CD4-positive, alpha-beta T cell treated with Interleukin-12 subunit alpha and Interleukin-12 subunit beta, for 1 hour (primary cell): ENCODE data around the gene ADAMTS19.
"Not testable (repeated sequence)": the region's sequence is repeated elsewhere in the genome, so short reads cannot be mapped to it uniquely, and the experiment has no call there.

ENCODE experiments used
- DNase-seq: peaks from one replicate; pipeline ENCODE4 v3.0.0-alpha.2; 2020

ADAMTS19 gene

DNA sequence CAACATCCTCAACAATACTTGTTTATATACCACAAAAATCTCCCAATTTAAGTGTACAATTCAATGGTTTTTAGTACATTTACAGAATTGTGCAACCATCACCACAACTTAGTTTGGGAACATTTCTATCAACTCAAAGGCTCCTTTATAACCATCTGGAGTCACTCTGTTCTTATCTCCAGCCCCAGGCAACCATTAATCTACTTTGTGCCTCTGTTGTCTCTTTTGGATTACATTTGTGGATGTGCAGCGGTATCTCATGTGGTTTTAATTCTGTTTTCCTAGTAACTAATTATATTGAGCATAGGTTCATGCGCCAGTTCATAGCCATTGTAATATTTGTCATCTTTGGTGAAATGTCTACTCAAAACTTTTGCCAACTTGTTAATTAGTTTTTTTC lies 14.4 kb downstream of the ADAMTS19 start:
- no peak for DNase-seq

DNA sequence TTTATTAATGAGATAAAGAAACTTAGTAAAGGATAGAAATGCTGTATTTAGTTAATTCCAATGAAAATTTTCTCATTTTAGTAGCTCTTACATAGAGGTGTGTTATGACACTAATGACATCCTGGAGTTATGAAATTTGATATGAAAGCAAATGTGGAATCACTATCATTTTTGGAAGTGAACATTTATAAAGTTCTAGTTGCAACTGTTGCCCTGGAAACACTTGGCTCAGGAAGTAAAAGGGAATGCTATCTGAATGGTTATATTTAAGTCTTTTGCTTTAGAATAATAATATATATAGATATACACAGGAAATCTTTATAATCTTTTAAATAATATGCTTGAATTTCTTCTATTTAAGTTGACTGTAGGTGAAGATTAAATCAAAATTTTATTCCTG lies 16.7 kb downstream of the ADAMTS19 start:
- no peak for DNase-seq

DNA sequence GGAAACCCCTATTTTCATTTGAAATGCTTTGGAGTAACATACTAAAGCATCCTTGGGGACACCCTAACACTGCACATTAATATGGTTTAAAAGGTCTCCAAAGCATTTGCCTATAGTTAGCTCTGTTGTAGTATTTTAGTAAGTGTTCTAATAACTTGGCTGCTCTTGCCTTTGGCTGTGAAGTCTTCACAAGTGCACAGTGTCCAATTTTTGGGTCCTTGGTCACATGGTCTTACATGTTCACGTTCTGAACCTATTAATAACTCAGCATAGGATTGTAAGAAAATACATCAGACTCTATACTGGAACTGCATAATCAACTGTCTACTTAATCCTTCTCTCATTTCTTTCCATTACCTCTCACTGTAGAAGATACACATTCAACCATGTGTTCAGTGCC lies 17.4 kb downstream of the ADAMTS19 start:
- DNase-seq = no peak

DNA sequence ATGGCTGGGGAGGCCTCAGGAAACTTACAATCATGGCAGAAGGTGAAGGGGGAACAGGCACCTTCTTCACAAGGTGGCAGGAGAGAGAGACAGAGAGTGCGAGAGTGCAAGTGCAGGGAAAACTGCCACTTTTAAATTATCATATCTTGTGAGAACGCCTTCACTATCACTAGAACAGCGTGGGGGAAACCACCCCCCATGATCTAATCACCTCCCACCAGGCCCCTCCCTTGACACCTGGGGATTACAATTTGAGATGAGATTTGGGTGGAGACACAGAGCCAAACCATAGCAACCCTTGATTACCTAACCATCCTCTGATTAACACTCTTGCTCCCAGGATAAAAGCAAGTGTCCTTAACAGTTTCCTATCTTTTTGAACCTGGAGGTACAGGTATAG lies 21.1 kb downstream of the ADAMTS19 start:
- DNase-seq = no peak

DNA sequence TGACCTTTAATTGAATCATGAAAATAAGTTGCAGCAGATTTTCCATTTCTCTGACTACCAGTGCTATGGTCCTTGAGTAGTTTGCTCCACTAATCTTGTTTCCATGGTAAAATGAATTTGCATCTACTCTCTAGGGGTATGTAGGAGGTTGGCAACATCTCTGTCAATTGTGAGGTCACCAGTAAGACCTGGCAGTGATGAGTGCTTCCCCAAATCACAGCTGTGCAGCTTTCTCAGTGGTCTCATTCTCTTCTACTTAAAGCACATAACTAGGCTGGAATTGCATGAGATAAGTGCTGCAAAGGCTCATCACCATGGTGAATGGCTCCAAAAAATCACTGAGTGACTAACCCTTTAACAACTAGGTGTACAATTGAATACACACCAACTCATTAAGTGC lies 36.3 kb downstream of the ADAMTS19 start:
- DNase-seq = no peak

DNA sequence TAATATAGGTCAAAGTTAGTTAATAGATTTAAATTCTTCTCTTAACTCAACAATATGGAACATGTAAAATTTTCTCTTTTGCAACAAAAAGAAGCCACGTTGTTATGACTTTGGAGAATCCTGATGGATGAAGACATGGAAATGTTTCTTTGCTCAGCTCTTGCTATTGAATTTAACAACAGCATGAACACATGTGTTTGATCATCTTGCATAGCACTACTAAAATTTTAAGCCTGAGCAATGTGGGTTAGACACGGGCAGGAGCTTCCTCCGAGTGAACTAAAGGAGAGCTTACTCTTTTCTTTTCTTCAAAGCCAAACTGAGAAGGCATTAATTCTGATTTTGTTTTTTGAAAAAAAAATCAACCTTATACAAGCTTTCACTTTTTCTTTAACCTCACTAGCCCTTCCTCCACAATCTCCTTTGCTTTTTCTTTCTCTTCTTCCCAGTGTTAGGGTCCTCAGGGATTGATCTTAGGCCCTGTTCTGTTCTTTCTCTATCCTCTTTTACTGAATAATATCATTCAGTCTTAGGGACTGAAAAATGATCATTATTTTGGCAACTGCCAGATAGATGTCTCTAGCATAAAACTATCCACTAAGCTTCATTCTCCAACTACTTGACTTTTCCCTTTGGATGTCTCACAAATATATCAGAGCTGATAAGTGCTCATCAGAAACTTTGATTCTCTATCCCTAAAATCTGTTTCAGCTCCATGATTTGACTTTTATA lies 36.9 kb downstream of the ADAMTS19 start:
- DNase-seq = no peak

DNA sequence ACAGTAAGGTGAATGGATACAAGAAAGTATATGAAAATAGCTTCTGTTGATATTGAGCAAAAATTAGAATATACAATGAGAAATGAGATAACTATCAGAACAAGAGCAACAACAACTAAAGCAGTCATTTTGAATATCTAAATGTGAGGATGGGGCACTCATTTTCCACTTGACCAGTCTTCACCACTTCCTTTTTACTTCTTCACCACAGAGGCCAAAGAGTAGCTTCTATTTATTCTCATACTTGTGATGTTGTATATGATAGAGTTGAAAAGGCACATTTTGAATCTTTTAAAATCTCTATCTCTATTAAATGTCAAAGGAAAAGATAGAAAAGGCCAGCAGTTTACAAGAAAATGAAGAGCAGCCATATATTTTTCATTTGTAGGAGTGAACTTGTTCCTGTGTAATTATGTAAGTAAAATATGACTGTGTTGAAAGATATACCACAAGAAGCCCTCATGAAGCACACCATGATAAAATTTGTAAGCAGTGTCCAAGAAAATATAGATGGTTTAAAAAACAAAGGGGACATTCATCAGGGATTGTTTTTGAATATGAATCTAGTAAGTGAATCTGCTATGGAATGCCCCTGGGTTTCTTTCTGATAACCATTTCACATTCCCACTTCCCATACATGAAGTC lies 39.2 kb downstream of the ADAMTS19 start:
- DNase-seq = no peak

DNA sequence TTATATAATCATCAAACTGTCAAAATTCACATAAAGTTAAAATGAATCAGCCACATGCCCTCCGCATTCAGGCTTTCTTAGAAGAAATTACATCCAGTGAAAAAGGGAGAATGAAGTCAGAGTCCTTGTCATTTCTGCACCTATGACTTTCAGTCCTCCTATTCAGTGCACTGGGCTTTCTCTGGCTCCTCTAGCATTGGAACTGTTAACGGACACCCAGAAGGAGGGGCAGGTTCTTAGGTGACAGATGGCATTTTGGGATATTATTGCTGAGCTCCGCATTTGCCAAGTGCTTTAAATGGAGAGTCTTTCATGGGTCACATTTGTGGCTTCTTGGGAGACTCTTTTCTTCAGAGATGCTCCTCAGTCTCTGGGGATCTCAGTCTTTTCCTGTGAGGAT lies 40.0 kb downstream of the ADAMTS19 start:
- DNase-seq = no peak

DNA sequence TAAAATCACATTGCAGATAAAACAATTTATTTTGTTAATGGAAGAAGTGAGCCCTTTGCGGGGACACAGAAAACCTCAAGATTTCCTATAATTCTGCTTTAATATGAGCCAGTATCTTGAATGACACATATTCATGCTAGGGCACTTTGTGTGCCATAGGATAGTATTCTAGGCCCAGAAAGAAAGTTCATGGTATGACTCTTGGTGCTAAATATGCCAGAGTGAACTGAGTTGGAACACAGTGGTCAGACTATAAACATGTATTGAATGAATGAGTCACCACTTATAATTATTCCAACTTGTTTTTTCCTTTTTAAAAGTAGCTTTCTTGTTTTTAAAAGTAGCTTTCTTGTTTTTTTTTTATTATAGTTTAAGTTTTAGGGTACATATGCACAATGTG lies 46.0 kb downstream of the ADAMTS19 start:
- no peak for DNase-seq

DNA sequence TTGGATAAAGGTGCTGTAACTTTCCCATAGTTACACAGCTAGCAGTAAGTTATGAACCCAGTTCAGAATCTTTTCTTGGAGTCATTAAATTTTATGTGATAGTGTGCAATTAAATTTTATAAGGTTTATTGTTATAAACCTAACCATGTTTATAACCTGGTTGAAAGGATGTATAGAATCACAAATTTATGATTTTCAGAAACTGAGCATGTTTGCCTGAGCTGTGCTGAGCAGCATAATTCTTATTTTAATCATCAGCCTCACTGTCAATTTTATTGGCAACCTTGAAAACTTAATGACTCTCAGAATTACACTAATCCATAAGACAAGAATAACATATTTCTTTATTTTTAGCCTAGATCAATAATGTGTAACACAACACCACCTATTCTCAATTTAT lies 46.9 kb downstream of the ADAMTS19 start:
- no peak for DNase-seq

DNA sequence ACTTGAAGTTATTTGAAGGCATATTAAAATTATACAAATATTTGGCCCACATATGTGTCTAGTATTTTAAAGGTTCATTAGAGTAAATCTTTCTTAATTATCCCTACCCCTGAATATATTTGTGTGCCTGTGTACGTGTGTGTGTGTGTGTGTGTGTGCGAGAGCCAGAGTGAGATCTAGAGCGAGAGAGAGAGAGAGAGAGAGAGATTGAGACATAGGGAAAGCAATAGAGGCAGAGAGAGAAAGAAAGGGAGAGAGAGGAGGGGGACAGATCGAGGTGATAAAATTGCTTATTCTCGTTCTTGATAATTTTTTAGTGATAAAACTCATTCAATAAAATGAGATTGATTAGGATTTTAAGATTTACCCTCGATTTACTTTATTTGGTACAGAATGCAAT lies 47.4 kb downstream of the ADAMTS19 start:
- DNase-seq = no peak

DNA sequence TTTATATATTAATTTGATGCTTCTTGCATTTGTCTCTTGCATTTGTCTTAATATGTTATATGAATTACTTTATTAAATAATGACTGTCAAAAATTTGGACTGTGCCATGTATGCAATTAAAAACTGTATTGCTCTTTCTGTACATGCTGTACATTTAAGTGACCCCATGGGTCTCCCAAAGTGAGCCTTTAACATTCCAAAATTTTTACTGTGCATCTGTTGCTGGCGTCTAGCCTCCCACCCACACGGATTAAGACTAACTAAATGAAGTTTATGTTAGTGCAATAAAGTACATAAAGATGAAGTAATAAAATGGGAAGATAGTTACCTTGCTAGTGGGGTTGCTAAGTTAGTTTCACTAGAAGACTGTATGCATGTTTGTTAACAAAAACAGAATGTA lies 48.5 kb downstream of the ADAMTS19 start:
- no peak for DNase-seq

DNA sequence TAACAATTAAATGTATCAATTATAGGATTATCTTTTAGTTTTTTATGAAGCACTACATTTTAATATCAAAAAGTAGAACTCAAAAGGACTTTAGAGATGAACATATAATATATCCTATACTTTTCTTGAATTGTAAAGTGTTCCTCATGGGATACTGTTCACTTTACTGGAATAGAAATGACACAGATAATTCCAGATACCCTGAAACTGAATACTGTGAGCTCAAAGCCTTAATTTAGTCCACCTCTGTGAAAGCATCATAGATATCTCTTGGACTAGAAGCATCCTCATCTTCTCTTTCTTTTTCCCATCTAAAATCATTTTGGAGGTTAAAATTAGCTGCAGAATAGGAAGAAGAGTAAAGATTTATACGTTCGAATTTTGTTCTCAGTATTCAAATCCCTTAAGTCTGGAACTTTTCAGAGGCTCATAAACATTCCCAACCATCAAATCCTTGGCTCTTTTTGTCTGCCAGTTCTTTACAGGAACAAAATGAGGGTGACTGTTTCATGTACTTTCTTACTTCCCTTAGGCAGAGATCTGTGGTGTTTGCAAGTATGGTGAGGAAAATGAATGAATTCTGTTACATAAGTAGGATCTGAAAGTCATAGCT lies 49.4 kb downstream of the ADAMTS19 start:
- DNase-seq = no peak

DNA sequence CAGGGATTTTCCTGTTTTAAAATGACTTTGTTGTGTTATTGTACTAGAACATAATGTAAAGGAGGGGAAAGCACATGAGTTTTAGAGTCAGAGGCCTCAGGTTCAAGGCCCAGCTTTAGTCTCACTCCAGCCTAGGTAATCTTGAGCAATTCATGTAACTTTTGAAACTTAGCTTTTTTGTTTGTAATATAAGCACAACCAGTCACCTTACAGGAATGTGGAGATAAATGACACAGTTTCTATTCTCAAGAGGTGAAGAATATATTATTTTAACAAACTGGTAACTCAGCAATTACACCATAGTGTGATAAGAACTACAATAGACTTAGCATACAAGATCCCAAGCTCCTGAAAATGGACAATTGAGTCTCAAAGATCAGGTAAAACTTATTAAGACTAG lies 51.2 kb downstream of the ADAMTS19 start:
- DNase-seq = no peak

DNA sequence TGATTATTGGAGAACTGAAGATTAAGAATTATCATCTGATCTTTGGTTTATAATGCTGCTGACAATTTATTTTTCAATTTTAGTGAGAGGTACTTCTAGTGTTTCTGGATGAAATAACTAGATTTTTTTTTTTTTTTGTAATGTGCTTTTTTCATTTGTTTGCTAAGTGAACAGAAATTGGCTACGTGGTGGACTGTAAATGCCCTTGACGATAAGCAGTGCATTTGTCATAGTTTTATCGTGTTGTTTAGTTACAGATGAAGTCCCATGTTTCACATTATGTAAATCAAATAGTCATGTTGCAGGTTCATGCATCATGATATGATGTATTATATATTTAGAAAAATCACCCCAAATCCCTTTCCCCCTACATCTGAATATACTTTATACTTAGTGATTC lies 81.0 kb downstream of the ADAMTS19 start:
- no peak for DNase-seq

DNA sequence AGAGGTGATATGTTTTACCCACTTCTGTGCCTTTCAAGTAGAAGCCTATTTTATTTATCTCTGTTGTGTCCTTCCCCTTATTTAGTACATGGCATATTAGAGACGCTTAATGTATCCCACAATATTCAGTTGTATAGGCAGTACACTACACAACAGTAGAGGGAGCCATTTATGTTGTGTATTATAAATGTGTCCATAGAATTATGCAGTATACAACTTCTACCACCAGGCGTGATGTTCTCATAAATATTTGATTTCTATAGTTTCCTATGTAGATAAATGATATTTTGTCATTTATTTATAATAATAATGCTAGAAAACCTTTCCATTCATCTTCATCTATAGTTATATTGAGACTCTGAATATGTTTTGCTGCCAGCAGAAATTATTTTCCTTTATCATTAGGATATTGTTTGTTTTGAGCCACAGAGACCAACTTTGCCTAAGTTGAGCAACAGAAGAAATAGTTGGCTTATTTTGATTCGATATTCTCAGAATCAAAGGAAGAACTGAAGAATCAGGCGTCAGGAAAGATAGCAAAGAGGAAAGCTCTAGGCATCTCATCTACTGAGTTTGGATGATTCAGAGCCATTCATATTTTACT lies 81.7 kb downstream of the ADAMTS19 start:
- DNase-seq = no peak

DNA sequence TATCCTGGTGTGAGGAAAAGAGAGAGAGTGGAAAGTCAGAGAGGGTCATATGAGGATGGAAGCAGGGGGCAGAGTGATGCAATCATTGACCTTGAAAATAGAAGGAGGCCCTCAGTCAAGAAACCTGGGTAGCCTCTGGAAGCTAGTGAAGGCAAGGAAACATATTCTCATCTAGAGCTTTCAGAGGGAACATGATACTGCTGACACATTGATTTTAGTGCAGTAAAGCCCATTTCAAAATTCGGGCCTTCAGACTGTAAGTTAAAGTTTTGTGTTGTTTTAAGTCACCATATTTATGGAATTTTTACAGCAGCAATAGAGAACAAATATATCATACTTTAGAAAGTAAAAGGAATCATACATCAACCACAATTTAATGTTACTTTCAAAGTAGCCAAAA lies 87.0 kb downstream of the ADAMTS19 start:
- DNase-seq = no peak

DNA sequence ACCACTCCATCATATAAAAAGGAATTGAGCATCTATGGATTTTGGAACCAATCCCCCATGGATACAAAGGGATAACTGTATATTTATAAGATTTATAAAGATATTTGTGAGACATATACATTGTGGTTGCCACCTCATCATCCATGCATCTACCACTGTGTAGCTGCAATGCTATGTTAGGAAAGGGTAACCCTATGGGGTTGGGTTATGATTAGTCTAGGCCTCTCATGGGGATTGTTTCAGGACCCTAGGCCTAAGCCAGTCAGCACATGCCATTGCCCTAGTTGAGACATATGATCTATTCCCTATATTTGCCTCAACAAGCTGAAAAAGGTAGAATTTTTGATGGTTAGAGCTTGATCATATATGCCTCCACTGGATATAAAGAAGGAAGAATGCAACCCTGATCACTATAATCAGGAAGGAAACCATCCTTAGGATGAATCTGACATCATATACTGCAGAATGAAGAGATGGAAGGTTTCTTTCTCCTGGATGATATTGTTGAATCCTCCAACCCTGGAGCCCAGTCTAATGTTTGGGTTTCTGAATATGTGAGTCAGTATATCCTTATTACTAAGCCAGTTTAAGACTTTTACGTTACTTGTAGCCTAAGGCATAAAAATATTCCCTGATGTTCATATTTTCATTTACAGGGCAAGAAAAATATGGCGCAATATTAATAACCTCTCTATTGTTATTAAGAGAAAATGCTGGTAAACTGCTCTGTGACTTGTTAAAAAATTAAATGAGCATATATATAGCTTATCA lies 94.2 kb downstream of the ADAMTS19 start:
- DNase-seq = no peak

DNA sequence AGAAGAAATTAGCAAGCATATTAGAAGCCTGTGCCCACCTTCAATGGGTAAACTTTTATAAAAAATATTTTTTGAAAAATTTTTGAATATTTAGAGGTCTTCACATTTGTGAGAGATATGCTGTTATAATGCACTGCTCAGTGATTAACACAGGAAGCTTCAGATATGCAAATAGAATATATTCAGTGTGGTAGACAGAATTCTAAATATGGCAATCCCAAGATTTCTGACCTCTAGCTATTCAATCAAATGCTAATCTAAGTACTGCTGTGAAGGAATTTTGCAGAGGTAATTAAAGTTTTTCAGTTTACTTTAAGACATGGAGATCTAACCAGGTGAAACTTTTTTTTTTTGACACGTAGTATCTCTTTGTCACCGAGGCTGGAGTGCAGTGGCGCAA lies 103.5 kb downstream of the ADAMTS19 start:
- DNase-seq = no peak

DNA sequence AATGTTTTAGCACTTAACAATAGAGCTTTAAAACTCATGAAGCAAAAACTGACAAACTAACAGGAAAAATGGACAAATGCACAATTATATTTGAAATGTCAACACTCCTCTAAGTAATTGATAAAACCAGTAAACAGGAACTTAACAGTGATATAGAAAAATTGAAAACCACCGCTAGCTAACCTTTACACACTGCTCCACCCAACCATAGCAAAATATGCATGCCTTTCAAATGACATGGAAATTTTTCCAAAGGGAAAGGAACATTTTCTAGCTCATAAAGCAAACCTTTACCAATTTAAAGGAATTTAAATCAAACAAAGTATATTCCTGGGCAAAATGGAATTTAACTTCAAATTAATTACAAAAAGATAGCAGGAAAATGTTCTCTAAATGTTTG lies 109.2 kb downstream of the ADAMTS19 start:
- DNase-seq = no peak

DNA sequence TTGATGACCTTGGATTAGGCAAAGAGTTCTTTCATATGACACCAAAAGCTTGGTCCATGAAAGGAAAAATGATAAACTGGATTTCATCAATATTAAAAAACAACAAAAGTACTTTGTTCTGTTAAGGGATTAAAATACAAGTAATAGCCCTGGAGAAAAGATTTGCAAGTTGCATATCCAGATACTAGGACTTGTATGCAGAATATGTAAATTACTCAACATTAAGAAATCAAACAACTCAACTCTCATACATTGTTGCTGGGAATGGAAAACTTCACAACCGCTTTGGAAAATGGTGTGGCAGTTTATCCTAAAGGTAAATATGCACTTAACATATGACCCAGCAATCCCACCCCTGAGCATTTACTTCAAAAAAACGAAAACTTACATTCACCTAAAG lies 112.0 kb downstream of the ADAMTS19 start:
- DNase-seq = no peak

DNA sequence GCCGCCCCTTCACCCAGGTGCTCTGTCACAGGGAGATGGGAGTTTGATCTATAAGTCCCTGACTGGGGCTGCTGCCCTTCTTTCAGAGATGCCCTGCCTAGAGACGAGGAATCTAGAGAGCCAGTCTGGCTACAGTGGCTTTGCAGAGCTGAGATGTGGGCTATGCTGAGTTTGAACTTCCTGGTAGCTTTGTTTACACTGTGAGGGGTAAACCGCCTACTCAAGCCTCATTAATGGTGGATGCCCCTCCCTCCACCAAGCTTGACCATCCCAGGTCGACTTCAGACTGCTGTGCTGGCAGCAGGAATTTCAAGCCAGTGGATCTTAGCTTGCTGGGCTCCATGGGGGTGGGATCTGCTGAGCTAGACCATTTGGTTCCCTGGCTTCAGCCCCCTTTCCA lies 124.4 kb downstream of the ADAMTS19 start:
- not testable (repeated sequence) for DNase-seq

DNA sequence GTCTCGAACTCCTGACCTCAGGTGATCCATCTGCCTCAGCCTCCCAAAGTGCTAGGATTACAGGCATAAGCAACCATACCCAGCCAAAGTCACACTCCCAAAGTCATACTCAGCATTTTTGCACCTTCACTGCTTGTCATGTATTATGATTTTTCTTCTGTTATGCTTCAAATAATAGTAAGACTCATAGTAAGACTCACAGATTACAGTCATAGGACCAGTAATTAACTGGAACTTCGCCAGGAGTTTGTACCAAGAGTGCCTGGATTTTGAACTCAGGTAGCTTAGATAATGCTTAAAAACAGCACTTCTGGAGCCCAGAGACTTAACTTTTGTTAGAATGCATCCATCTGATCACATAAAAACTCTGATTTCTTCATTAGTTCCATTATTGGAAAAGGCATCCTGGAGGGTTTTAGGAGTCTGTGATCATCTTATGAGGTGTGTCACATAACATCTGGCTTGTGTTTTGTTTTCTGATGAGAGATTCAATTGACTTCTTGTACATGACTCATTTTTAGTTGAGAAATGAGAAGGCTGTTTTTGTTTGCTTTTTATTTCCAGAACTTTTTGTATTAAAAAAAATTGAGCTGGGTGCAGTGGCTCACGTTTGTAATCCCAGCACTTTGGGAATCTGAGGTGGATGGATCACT lies 131.5 kb downstream of the ADAMTS19 start:
- no peak for DNase-seq
